ENCODE results near the gene SBK1.
"Not testable (repeated sequence)": the region's sequence is repeated elsewhere in the genome, so short reads cannot be mapped to it uniquely, and the experiment has no call there.

SBK1 gene

GRCh38 chr16:28291651-28292626, at the start of gene SBK1:
Gene SBK1, plus strand, starts transcription at chr16:28292525. Its CDS starts 24,867 bp downstream, at chr16:28317392.
- FAIRE-seq: no peak

GRCh38 chr16:28249483-28249882, 42.8 kb upstream of the SBK1 start:
- not testable (repeated sequence) for FAIRE-seq

GRCh38 chr16:28250999-28251398, 41.3 kb upstream of the SBK1 start:
- no peak for FAIRE-seq

GRCh38 chr16:28254158-28254557, 38.2 kb upstream of the SBK1 start:
- no peak for FAIRE-seq

- FAIRE-seq: no peak
Observed at GRCh38 chr16:28255838-28256237, 36.5 kb upstream of the SBK1 start.

- FAIRE-seq: no peak
Observed at GRCh38 chr16:28257256-28257655, 35.1 kb upstream of the SBK1 start.

GRCh38 chr16:28258567-28258966, 33.8 kb upstream of the SBK1 start:
- FAIRE-seq: no peak

- no peak for FAIRE-seq
Observed at GRCh38 chr16:28259091-28259780, 33.1 kb upstream of the SBK1 start.

- no peak for FAIRE-seq
Observed at GRCh38 chr16:28259781-28260150, 32.6 kb upstream of the SBK1 start.

- no peak for FAIRE-seq
Observed at GRCh38 chr16:28260193-28260592, 32.1 kb upstream of the SBK1 start.

- FAIRE-seq: no peak
Observed at GRCh38 chr16:28261942-28262341, 30.4 kb upstream of the SBK1 start.

GRCh38 chr16:28263305-28263704, 29.0 kb upstream of the SBK1 start:
- FAIRE-seq: no peak

- no peak for FAIRE-seq
Observed at GRCh38 chr16:28264656-28265055, 27.7 kb upstream of the SBK1 start.

GRCh38 chr16:28265822-28266221, 26.5 kb upstream of the SBK1 start:
- FAIRE-seq: no peak

GRCh38 chr16:28267356-28267755, 25.0 kb upstream of the SBK1 start:
- FAIRE-seq: no peak

- no peak for FAIRE-seq
Observed at GRCh38 chr16:28273511-28273910, 18.8 kb upstream of the SBK1 start.

- no peak for FAIRE-seq
Observed at GRCh38 chr16:28274676-28275075, 17.6 kb upstream of the SBK1 start.

GRCh38 chr16:28276301-28276700, 16.0 kb upstream of the SBK1 start:
- FAIRE-seq: no peak

- FAIRE-seq: peak; percentile 85
Observed at GRCh38 chr16:28277537-28278388, 14.6 kb upstream of the SBK1 start.

- FAIRE-seq: no peak
Observed at GRCh38 chr16:28279006-28279405, 13.3 kb upstream of the SBK1 start.

GRCh38 chr16:28280881-28281836, 11.2 kb upstream of the SBK1 start:
- no peak for FAIRE-seq

- FAIRE-seq: no peak
Observed at GRCh38 chr16:28282045-28282444, 10.3 kb upstream of the SBK1 start.
